GM19395 (cell line): ENCODE measurements around the gene CENPS.
"Not testable (repeated sequence)": the region's sequence is repeated elsewhere in the genome, so short reads cannot be mapped to it uniquely, and the experiment has no call there.

ENCODE experiments used
- ATAC-seq: cut with Tn5 transposase; IDR thresholded peaks from one replicate; pipeline ENCODE4 v1.9.1; 2021; ENCODE audit warnings: mild to moderate bottlenecking, moderate library complexity; ENCODE audit not compliant: unreplicated experiment

Gene CENPS

DNA sequence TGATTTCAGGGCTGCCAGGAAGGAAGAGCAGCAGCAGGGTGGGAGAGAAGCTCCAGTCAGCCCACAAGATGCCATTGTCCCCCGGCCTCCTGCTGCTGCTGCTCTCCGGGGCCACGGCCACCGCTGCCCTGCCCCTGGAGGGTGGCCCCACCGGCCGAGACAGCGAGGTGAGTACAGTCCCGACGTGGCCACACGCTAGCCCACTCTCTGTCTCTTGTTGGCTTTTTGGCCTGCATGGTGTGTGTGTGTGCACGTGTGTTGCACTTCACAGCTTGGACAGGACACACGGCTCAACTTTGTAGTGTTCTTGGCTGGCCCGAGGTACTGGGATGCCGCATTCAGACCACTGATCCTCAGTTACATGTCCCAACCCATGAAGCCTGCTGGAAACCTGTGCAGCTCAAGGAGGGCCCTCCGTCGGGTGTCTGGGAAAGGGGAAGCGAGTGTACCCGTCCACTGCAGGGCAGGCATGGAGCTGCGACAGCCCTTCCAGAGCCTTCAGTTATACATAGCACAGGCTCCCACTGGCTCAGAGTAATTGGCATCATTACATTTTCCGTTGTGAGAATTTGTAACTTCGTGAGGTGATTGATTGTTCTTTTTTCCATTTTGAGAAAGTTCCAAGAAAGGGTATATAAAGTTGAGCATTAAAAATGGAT, 20.1 kb downstream of the CENPS start:
- no peak for ATAC-seq

DNA sequence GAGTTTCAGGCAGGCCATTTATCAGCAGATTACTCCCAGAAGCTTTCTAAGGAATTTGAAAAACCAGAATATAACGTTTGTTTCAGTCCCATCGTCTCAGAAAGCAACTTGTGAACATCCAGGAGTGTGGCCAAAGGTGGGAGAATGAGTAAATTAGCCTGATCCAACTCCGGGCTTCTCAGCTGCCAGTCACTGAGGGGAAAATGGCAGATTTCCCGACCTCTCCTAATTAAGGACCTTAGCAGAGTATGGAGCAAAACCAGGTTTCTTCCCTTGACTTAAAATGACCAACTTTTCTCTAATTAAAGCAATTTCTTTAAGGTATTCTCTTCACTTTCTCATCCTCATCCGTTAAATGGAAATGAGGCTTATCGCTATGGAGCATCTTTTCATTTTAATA, 20.6 kb downstream of the CENPS start:
- ATAC-seq, result no peak

DNA sequence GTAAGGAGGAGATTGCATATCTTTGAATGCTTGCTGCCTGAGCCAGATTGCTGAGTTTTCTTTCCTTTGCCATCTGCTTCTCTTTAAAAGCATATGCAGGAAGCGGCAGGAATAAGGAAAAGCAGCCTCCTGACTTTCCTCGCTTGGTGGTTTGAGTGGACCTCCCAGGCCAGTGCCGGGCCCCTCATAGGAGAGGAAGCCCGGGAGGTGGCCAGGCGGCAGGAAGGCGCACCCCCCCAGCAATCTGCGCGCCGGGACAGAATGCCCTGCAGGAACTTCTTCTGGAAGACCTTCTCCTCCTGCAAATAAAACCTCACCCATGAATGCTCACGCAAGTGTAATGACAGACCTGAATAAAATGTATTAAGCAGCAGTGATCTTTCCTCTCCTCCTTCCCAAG, 21.1 kb downstream of the CENPS start:
- no peak for ATAC-seq

DNA sequence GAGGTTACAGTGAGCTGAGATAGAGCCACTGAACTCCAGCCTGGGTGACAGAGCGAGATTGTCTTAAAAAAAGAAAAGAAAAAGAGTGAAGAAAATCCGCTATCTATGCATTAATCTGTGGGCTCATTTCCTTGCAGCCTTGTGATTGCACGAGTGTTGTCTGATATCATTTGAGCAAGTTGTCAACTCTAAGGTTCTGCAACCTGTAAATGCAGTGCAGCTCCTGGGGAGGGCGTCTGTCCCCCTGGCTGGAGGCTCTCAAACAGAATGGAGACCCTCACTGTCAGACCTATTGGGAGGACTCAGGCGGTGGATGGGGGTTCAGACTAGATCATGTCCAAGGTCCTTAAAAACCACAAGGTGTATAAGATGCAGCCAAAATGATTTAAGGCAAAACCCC, 25.8 kb downstream of the CENPS start:
- no peak for ATAC-seq

DNA sequence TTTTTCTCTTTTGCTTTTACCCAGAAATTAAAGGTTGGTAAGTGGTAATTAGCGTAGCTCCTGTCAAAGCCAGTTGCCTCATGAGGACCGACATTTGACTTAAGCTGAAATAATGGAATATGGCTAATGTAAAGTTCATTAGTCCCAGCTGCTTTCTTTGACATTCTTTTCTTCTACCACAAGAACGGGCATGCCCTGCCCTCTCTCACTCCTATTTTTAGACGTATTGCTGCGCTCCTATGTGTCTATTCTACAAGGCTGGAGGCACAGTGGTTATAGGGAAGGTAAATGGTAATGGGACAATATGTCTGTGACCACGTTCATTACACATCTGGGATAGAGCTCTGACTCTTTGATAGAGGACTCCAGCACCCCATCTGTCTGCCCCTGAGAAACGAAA, 26.4 kb downstream of the CENPS start:
- no peak for ATAC-seq

DNA sequence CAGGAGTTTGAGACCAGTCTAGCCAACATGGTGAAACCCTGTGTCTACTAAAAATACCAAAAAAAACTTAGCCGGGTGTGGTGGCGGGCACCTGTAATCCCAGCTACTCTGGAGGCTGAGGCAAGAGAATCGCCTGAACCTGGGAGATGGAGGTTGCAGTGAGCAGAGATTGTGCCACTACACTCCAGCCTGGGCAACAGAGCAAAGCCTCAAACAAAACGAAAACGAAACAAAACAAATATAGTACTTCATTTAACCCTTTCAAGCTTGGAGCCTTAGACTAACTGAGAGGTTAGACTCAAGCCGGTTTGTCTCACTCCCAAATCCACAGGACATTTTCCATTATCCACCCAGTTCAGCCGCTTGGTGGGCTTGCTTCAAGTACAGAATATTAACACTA, 27.2 kb downstream of the CENPS start:
- not testable (repeated sequence) for ATAC-seq

DNA sequence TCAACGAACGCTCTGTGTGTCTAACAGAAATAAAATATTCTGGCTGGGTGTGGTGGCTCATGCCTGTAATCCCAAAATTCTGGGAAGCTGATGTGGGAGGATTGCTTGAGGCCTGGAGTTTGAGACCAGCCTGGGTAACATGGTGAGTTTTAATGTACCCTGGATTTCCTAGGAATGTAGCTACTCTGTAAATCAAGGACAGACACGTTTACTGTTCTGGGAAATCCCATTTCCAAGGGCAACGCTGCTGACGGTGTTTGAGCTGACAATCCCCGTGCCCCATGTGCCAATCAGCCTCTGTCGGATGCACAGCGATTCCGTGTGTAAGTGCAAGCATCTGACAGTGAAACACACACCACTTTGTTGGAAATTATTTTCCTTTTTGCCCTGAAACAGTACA, 27.6 kb downstream of the CENPS start:
- ATAC-seq, result no peak

DNA sequence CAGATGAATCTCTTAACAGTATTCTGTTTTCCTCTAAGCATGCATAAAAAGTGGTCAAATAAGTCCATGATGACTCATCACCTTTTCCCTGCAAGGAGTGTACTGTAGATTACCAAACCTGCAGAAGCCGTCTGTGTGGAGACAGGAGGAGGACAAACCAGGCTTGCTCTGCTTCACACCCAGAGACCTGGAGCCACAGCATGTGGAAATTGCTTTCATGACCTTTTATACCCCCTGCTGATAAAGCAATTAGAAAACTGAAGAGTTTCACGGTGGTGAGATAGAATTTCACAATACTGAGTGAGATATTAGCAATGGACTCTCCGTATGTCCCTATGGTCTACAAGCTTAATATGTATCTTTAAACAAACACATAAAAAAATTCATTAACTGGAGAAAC, 29.0 kb downstream of the CENPS start:
- ATAC-seq, result no peak

DNA sequence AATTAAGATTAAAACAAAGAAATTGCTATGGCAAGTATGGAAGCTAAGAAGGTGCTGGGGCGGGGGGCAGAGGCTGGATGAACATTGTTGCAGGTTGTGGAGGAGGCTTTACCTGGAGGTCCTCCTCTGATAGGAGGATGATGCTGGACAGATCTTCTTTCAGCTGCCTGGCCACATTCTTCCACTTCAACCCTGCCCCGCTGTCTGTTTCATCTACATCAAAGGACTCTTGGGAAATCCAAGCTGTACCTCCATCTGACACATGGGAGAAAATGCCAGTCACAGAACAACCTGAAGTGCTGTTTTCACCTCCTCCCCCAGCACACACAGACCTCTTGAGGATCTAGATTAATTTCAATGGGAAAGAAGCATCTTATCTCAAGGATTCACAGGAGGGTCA, 36.8 kb downstream of the CENPS start:
- ATAC-seq, result no peak

DNA sequence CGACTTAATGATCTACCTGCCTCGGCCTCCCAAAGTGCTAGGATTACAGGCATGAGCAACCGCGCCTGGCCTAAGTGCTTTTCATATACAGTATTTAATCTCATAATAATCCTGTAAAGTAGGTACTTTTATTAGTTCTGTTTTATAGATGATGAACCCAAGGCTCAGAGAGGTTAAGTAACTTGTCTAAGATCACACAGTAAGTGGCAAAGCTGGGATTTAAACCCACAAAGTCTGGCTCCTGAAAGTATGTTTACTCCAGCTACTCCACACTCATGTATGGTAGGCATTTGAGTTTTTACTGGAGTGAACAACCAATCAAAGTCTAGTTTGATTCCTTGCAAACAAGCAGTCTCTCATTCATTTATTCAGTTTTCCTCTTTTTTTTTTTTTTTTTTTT, 39.8 kb downstream of the CENPS start:
- ATAC-seq, result no peak

DNA sequence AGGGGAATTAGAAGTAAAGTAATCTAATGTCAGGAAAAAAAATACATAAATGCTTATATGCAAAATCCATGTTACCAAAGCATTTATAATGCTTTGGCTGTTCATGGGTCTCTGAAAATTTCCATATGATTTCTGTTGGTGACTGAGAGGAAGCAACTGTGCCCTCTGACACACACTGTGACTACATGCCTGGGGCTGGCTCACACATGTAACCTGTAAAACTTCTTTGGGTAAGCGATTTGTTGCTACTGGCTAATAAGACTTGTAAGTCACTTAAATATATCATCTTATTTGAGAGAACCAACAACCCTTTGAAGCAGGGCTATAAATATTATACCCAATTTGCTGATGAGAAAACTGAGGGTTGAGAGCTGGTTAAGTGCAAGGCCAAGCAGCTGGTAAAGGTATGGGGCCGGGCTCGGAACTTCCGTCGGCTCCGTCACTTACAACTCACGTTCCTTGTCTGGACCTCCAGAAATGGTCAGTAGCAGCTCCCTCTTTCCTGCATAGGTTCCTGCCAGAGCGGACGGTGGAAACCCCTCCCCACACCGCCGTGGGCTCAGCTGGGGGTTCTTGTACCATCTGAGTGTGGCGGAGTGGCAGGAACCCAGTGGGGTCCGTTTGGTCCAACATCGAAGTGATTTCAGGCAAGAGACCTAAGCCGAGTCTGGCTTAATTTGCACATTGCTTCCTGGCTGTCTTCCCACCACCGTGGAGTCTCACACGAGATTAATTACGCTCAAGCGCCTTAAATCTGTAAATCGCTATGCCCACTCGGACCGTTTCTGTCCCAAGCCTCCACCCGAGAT, 41.4 kb downstream of the CENPS start:
- ATAC-seq, result no peak

DNA sequence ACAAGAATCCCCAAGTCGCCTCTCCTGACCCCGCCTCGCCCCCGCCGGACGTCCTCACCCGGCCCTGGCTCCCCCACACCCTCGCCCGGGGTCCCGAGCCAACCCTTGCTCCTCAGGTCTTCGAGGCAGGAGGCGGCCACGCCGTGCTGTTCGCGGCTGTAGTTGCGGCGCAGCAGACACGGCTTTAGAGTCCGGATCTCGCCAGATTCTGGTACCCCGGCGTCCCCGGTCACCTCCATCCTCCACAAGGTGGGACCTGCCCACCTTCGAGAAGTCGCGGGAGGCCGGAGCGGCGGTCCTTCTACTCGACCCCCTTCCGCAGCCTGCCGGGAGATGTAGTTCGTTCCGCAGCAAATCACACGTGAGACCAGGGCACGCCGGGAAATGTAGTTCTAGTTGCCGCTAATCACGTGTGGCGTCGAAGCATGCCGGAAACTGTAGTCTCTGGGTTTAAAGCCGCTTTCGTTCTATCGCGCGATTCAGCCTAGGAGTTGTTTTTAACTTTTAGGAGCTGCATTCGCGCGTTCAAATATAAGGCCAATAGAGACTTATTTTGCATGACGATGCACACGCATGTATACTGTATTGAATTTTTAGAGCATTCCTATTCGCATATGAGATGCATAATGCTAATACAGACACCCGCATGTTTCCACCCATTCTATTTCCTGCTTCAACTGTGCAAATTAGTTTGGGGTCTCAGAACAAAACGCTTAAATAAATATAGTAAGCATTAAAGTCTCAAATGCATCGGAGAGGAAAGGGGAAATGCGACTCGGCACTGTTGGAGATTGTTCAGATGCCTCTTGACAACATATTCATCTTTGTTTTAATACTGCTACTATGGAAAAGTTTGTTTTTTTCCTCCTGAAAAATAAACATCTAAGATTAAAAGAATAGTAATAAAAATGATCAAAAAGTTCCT, 42.2 kb downstream of the CENPS start, which contains the start of gene DFFA:
TSS of gene DFFA (minus strand) at position 310 of the 925 bp plus-strand sequence. CDS start at position 239, 71 bp downstream.
- peak; percentile 81 for ATAC-seq

DNA sequence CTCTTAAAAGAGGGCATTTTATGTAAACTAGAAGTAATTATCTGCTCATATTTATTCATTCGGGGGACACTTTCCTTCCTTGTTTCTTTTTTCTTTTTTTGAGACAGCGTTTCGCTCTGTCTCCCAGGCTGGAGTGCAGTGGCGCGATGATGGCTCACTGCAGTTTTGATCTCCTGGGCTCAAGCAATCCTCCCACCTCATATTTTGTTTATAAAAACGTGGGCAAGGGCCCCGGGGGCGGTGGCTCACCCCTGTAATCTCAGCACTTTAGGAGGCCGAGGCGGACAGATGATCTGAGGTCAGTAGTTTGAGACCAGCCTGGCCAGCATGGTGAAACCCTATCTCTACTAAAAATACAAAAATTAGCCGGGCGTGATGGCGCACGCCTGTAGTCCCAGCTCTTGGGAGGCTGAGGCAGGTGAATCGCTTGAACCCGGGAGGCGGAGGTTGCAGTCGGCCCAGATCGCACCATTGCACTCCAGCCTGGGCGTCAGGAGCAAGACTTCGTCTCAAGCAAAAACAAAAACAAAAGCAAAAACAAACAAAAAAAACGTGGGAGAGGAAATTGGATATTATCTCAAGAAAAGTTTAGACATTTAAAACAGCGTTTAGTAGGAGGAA, 43.0 kb downstream of the CENPS start:
- no peak for ATAC-seq

DNA sequence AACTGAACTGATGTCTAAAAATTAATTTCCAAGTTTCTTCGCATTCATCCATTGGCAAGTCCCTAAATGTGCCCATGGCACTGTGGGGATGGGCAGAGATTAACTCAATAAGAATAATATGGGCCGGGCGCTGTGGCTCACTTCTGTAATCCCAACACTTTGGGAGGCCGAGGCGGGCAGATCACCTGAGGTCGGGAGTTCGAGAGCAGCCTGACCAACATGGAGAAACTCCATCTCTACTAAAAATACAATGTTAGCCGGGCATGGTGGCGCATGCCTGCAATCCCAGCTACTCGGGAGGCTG, 44.0 kb downstream of the CENPS start:
- not testable (repeated sequence) for ATAC-seq

DNA sequence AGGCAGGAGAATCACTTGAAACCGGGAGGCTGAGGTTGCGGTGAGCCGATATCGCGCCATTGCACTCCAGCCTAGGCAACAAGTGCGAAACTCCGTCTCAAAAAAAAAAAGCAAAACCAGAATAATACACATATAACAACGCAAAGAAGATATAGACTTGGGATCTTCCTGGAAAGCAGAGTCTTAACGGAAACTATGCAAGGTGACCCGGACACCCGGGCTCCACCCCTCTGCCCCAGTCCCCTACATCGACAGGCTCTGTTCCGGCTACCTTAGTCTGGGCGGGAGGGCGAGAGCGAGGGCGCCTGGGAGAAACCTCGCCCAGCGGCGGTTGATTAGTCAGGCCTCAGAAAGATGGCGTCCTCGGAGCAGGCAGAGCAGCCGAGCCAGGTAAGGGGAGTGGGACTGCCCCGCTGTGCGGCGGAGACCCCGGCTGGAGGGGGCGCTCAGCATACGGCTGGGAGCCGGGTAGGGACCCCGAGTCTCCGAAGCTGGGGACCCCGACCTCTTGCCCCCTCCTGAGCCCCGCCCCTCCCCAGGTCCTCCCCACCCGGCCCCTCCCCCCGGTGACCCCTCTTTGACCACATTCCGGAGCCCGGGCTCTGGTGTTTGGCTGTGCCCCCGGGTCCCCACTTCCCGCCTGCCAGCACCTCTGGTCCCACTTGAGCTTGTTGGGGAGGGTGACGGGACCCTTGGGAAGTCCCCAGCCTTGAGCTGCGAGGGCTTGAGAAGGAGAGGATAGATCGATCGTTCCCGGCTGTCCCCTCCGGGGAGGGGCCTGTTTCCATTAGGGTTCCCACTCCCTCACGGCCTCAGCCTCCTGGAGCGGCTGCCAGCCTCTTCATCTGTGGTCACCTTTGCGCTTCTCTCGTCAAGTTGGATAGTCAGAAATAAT, 44.6 kb downstream of the CENPS start, which contains the start of gene PEX14:
TSS of gene PEX14 (plus strand) at position 338 of the 895 bp plus-strand sequence. CDS start at position 355, 17 bp downstream.
- ATAC-seq, result peak; percentile 63

DNA sequence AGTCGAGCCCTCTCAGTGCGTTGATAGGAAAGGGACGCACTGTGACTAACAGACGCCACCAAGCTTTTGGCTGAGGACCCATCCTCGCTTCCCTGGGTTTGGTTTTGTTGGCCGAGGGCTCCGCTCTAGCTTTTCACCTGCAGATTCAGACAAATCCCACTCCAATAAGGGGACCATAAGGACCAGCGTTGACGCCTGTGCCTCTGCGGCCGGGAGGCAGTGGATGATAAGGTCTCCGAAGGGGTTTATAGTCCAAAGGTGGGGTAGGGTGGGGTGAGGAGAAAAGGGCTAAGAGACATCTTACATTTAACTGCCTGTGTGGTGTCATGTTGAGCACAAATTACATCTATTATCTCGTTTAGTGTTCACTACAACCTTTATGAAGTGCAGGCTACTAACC, 45.3 kb downstream of the CENPS start:
- ATAC-seq, result no peak

DNA sequence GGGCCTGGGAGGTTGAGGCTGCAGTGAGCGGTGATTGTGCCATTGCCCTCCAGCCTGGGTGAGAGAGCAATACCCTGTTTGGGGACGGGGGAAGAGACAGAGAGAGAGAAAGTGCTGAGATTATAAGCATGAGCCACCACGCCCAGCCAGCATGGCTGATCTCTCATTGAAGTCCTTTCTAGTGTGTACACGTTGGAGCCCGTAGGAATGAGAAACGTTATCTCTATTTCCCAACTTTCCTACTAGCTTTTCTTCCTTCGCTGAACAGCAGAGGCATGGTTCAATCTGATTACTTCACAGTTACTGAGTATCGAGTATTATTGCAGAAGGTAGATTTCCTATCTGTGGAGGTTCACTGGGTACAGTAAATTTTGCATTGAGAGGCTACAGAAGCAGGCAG, 49.1 kb downstream of the CENPS start:
- no peak for ATAC-seq

DNA sequence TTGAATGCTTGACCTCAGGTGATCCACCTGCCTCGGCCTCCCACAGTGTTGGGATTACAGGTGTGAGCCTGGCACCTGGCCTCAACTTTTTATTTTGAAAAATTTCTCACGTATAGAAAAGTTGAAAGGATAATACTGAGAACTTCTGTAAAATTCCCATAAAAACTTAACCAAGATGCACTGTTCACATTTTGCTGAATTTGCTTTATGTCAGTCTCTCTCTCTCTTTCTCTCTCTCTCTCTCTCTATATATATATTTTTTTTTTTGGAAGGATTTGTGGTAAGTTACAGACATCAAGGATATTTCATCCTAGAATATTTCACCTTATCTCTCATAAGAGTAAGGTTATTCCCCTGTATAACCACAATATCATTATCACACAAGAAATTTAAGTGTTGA, 50.4 kb downstream of the CENPS start:
- no peak for ATAC-seq

DNA sequence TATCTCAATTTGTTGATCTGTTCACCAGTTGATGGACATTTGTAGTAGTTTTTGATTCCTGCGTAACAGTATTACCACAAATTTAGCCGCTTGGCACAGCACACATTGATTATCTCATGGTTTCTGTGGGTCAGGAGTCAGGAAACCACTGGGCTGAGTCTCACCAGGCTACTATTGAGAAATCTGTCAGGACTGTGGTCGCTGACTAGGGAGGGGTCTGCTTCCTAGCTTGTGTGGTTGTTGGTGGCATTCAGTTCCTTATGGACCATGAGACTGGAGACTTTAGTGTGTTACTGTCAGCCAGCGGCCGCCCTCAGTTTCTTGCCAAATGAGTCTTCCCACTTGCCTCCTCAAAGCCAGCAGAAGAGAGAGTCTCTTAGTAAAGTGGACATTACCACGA, 54.3 kb downstream of the CENPS start:
- no peak for ATAC-seq
